Endothelial cell (in vitro differentiated cells): ENCODE data around the gene FNIP2. TPM values are rescaled to one million over a fixed set of nuclear protein-coding genes. Genes with fewer than 3 reads are reported as not detected.
A peak's percentile ranks its signal among the peaks of the same experiment; 100 is the strongest.
"Not testable (repeated sequence)": the region's sequence is repeated elsewhere in the genome, so short reads cannot be mapped to it uniquely, and the experiment has no call there.

ENCODE experiments used
- DNase-seq: peaks from one replicate; pipeline ENCODE4 v3.0.0; 2021; ENCODE audit warnings: low spot score
- H3K27ac Mint-ChIP-seq: one replicate; pipeline ENCODE4 v1.8.0; 2021; ENCODE audit warnings: mixed read lengths, inconsistent platforms; ENCODE audit not compliant: unreplicated experiment
- H3K27me3 Mint-ChIP-seq: one replicate; pipeline ENCODE4 v1.8.0; 2021; ENCODE audit warnings: mild to moderate bottlenecking, moderate library complexity, mixed read lengths, inconsistent platforms; ENCODE audit not compliant: unreplicated experiment
- H3K36me3 Mint-ChIP-seq: one replicate; pipeline ENCODE4 v1.8.0; 2021; ENCODE audit warnings: mild to moderate bottlenecking, low read depth, mixed read lengths, inconsistent platforms; ENCODE audit not compliant: unreplicated experiment
- H3K4me1 Mint-ChIP-seq: one replicate; pipeline ENCODE4 v1.8.0; 2021; ENCODE audit warnings: mild to moderate bottlenecking, mixed read lengths, inconsistent platforms; ENCODE audit not compliant: unreplicated experiment
- H3K4me3 Mint-ChIP-seq: one replicate; pipeline ENCODE4 v1.8.0; 2021; ENCODE audit warnings: mild to moderate bottlenecking, mixed read lengths, inconsistent platforms; ENCODE audit not compliant: unreplicated experiment
- H3K9me3 Mint-ChIP-seq: one replicate; pipeline ENCODE4 v1.8.0; 2021; ENCODE audit warnings: mixed read lengths, inconsistent platforms; ENCODE audit not compliant: unreplicated experiment
- CTCF ChIP-seq: fragments of 200-600 bp; sonication (generic); IDR thresholded peaks from one replicate; pipeline ENCODE4 v1.5.0; 2021; ENCODE audit warnings: antibody characterized with exemption; ENCODE audit not compliant: unreplicated experiment
- total RNA-seq: library from RNA; stranded (reverse); fragmentation: NEBNext Ultra II Directional; extraction: Animal tissue kit (Norgen Biotek cat#: 25700); gene quantifications from one replicate; pipeline ENCODE4 v1.2.1, GENCODE V29; 2021; ENCODE audit not compliant: unreplicated experiment

FNIP2 gene
- total RNA-seq, 1 donor from 2014 or later = 34.3 TPM

DNA sequence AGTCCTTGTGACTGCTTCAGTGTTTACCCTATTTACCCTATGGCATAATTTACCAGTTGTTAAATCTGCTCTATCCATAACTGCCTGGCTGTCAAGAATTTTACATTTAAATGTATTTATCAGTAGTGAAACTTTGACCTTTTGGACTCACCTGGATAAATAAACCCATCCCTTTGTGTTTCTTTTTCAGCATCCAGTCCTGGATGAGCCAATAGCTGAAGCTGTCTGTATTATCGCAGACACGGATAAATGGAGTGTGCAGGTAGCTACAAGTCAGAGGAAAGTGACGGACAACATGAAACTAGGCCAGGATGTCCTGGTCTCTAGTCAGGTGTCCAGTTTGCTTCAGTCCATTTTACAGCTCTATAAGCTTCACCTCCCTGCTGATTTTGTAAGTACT is 122.4 kb downstream of the FNIP2 start:
- Mint-ChIP-seq H3K36me3 (no peaks in the 10 kb centered on the region), H3K27ac (no peak overlapping the region), H3K9me3 (no peaks in the 10 kb centered on the region), H3K4me3 (no peak overlapping the region), H3K27me3 (no peaks in the 10 kb centered on the region), H3K4me1 (peaks cover 9% of the 10 kb centered on the region)
- no peak for DNase-seq
- no peak for TF ChIP-seq CTCF

DNA sequence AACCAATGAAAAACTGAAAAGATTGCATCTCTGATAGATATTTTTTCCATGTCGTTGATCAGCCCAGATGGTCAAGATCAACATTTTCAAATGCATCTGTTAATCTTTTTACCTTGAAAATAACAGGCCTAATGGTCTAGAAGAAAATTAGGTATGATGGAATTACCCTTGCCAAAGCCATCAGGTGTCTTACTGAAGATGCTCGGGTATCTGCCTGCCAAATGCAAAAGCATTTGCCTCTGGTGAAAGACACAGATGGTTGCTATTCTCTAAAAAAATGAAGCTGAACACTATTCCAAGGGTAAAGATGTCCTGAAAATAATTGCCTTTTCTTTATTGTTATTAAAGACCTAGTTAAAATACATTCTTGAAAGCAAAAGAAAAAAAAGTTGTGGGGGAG is 126.0 kb downstream of the FNIP2 start:
- no peak for TF ChIP-seq CTCF
- Mint-ChIP-seq H3K9me3 (no peaks in the 10 kb centered on the region), H3K4me1 (peaks cover 14% of the 10 kb centered on the region), H3K27ac (no peak overlapping the region), H3K4me3 (no peak overlapping the region), H3K36me3 (peaks cover 8% of the 10 kb centered on the region), H3K27me3 (peaks cover 3% of the 10 kb centered on the region)
- DNase-seq = no peak

GRCh38 chr4:158895797-158896576 is 127.2 kb downstream of the FNIP2 start:
- H3K36me3 Mint-ChIP-seq = peaks cover 8% of the 10 kb centered on the region

DNA sequence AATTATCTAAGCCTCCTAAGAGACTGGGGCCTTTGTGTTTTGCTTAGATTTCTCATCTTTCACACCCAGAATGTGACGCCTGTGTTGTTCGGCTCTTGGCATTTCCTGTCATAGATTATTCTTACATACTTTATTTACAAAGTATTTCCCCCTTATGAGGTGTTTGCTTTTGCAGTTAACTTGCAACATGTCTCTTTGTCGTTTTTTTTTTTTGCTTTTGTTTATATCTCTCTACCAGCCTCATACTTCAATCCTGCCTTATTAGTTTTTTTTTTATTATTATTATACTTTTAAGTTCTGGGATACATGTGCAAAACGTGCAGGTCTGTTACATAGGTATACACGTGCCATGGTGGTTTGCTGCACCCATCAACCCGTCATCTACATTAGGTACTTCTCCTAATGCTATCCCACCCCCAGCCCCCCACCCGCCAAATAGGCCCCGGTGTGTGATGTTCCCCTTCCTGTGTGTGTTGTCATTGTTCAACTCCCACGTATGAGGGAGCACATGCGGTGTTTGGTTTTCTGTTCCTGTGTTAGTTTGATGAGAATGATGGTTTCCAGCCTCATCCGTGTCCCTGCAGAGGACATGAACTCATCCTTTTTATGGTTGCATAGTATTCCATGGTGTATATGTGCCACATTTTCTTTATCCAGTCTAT is 127.9 kb downstream of the FNIP2 start:
- not testable (repeated sequence) for H3K27me3 Mint-ChIP-seq, H3K9me3 Mint-ChIP-seq, DNase-seq, H3K4me3 Mint-ChIP-seq, H3K27ac Mint-ChIP-seq
- Mint-ChIP-seq H3K4me1 (peaks cover 14% of the 10 kb centered on the region), H3K36me3 (peaks cover 14% of the 10 kb centered on the region)

More at GRCh38 chr4:158895797-158896576, 127.2 kb downstream of the FNIP2 start:
- H3K4me1 Mint-ChIP-seq = peaks cover 14% of the 10 kb centered on the region
- no peaks in the 10 kb centered on the region for H3K9me3 Mint-ChIP-seq
- TF ChIP-seq CTCF = no peak
- H3K4me3 Mint-ChIP-seq = no peak overlapping the region
- H3K27me3 Mint-ChIP-seq = peaks cover 3% of the 10 kb centered on the region
- peak; percentile 18 for DNase-seq
- H3K27ac Mint-ChIP-seq = no peak overlapping the region

DNA sequence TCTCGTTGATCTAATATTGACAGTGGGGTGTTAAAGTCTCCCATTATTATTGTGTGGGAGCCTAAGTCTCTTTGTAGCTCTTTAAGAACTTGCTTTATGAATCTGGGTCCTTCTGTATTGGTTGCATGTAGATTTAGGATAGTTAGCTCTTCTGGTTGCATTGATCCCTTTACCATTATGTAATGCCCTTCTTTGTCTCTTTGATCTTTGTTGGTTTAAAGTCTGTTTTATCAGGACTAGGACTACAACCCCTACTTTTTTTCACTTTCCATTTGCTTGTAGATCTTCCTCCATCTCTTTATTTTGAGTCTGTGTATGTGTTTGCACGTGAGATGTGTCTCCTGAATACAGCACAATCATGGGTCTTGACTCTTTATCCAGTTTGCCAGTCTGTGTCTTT is 131.6 kb downstream of the FNIP2 start:
- H3K9me3 Mint-ChIP-seq, DNase-seq, H3K4me3 Mint-ChIP-seq, H3K27ac Mint-ChIP-seq, H3K27me3 Mint-ChIP-seq: not testable (repeated sequence)
- peaks cover 19% of the 10 kb centered on the region for H3K36me3 Mint-ChIP-seq
- peaks cover 16% of the 10 kb centered on the region for H3K4me1 Mint-ChIP-seq

GRCh38 chr4:158902280-158903078 is 133.7 kb downstream of the FNIP2 start:
- not testable (repeated sequence) for H3K27me3 Mint-ChIP-seq, H3K4me3 Mint-ChIP-seq, H3K9me3 Mint-ChIP-seq, H3K4me1 Mint-ChIP-seq, H3K27ac Mint-ChIP-seq
- peaks cover 12% of the 10 kb centered on the region for H3K36me3 Mint-ChIP-seq
- DNase-seq = peak; percentile 8
